Muscle of arm (tissue), 12 donors: ENCODE measurements around the gene ATP1B2. TPM values are rescaled to one million over a fixed set of nuclear protein-coding genes. Genes with fewer than 3 reads are reported as not detected.

Experiments used
- DNase-seq: peaks from one replicate; pipeline ENCODE4 v3.0.0-alpha.2; 2013
- polyA plus RNA-seq, 12 donors: library from polyadenylated mRNA; unstranded; fragments of 120-200 nt; gene quantifications; one replicate each; pipeline ENCODE4 v1.2.1, GENCODE V29; 2013; ENCODE audit not compliant: insufficient read length in 12 of 12

ATP1B2 gene
- polyA plus RNA-seq, 12 donors, result 15.8 to 39.9 (median 26.1) TPM; not detected in 1

DNA sequence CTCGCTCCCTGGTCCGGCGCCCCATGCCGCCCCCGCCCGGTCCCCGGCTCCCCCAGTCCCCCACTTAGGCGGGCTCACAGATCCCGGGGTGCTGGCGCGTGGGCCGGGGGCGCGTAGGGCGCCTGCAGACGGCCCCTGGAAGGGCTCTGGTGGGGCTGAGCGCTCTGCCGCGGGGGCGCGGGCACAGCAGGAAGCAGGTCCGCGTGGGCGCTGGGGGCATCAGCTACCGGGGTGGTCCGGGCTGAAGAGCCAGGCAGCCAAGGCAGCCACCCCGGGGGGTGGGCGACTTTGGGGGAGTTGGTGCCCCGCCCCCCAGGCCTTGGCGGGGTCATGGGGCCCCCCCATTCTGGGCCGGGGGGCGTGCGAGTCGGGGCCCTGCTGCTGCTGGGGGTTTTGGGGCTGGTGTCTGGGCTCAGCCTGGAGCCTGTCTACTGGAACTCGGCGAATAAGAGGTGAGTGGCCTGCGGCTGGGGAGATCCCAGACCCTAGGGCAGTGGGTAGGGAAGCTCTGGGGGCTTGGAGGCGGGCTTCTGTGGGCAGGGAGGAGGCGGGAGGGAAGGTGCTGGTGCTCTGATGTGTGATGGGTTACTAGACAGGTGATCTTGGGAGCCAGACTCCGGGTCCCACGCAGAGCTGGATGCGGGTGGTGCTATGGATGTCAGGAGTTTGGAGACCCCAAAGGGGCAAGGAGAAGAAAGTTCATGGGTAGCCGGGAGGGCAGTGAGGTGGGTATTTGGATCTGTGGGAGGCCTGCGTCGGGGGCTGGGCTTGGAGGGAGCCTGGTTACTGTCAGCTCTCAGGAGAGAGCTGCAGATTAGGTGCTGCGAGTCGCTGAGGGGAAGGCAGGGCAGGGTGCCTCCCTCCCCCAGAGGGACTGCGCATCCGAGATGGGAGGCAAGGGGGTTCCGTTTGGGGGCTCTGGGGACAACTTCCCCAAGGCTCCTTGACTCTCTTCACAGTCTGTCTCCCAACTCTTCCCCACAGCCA, 54.8 kb downstream of the ATP1B2 start:
- DNase-seq, result no peak

GRCh38 chr17:7706631-7707354, 56.1 kb downstream of the ATP1B2 start:
- no peak for DNase-seq

Other genes starting within 250 kb of the ATP1B2 start
- 10 to 100 TPM in 11 of 12 donors, not detected in 1; 45.1 to 67.7 (median 49.8) TPM for gene TMEM256, start 246.8 kb upstream of the ATP1B2 start, polyA plus RNA-seq
- gene NLGN2, start 243.1 kb upstream of the ATP1B2 start, polyA plus RNA-seq, result 10 to 100 TPM in 11 of 12 donors, not detected in 1; 17.0 to 37.6 (median 24.5) TPM
- not detected for gene SPEM1, start 230.6 kb upstream of the ATP1B2 start, polyA plus RNA-seq
- not detected for gene SPEM2, start 225.3 kb upstream of the ATP1B2 start, polyA plus RNA-seq
- gene SPEM3, start 222.1 kb upstream of the ATP1B2 start, polyA plus RNA-seq, result not detected
- 1 to 10 TPM in 3 of 12 donors, under 1 TPM in 7, not detected in 2; 0.62 to 2.2 (median 0.86) TPM for gene TMEM102, start 215.5 kb upstream of the ATP1B2 start, polyA plus RNA-seq
- 10 to 100 TPM in 1 of 12 donors, 1 to 10 TPM in 9, under 1 TPM in 1, not detected in 1; 0.97 to 15.9 (median 2.4) TPM for gene FGF11, start 211.4 kb upstream of the ATP1B2 start, polyA plus RNA-seq
- gene CHRNB1, start 205.9 kb upstream of the ATP1B2 start, polyA plus RNA-seq, result 10 to 100 TPM in 11 of 12 donors, not detected in 1; 35.1 to 91.7 (median 79.7) TPM
- 10 to 100 TPM in 11 of 12 donors, not detected in 1; 20.6 to 54.7 (median 24.4) TPM for gene ZBTB4, start 171.3 kb upstream of the ATP1B2 start, polyA plus RNA-seq
- gene SLC35G6, start 169.5 kb upstream of the ATP1B2 start, polyA plus RNA-seq, result under 1 TPM in 9 of 12 donors, not detected in 3; 0.08 to 0.65 (median 0.29) TPM
- gene POLR2A, start 166.6 kb upstream of the ATP1B2 start, polyA plus RNA-seq, result 100 to 1,000 TPM in 2 of 12 donors, 10 to 100 TPM in 10; 42.7 to 443 (median 60.3) TPM
- 10 to 100 TPM in 11 of 12 donors, not detected in 1; 18.6 to 34.0 (median 24.7) TPM for gene TNFSF12, start 101.9 kb upstream of the ATP1B2 start, polyA plus RNA-seq
- 10 to 100 TPM in 1 of 12 donors, 1 to 10 TPM in 10, not detected in 1; 2.8 to 21.1 (median 4.4) TPM for gene TNFSF13, start 92.2 kb upstream of the ATP1B2 start, polyA plus RNA-seq
- gene SENP3, start 89.0 kb upstream of the ATP1B2 start, polyA plus RNA-seq, result 10 to 100 TPM in 11 of 12 donors, not detected in 1; 30.8 to 61.1 (median 43.5) TPM
- 100 to 1,000 TPM in 1 of 12 donors, 10 to 100 TPM in 10, not detected in 1; 16.8 to 222 (median 25.6) TPM for gene CD68, start 71.3 kb upstream of the ATP1B2 start, polyA plus RNA-seq
- 10 to 100 TPM in 11 of 12 donors, not detected in 1; 26.7 to 60.9 (median 46.7) TPM for gene MPDU1, start 67.1 kb upstream of the ATP1B2 start, polyA plus RNA-seq
- 10 to 100 TPM in 1 of 12 donors, 1 to 10 TPM in 9, not detected in 2; 1.3 to 12.9 (median 1.8) TPM for gene SOX15, start 60.8 kb upstream of the ATP1B2 start, polyA plus RNA-seq
- 10 to 100 TPM in 11 of 12 donors, not detected in 1; 30.5 to 71.8 (median 37.0) TPM for gene FXR2, start 36.0 kb upstream of the ATP1B2 start, polyA plus RNA-seq
- gene SAT2, start 23.1 kb upstream of the ATP1B2 start, polyA plus RNA-seq, result 10 to 100 TPM in 11 of 12 donors, not detected in 1; 44.5 to 83.2 (median 68.8) TPM
- gene SHBG, start 20.8 kb upstream of the ATP1B2 start, polyA plus RNA-seq, result 1 to 10 TPM in 7 of 12 donors, under 1 TPM in 3, not detected in 2; 0.60 to 2.1 (median 1.2) TPM
- 100 to 1,000 TPM in 1 of 12 donors, 10 to 100 TPM in 11; 32.5 to 874 (median 37.6) TPM for gene TP53, start 36.6 kb downstream of the ATP1B2 start, polyA plus RNA-seq
- 1 to 10 TPM in 11 of 12 donors, not detected in 1; 5.1 to 9.9 (median 7.5) TPM for gene WRAP53, start 37.6 kb downstream of the ATP1B2 start, polyA plus RNA-seq
- 10 to 100 TPM in 2 of 12 donors, 1 to 10 TPM in 9, not detected in 1; 3.2 to 15.0 (median 6.0) TPM for gene EFNB3, start 54.3 kb downstream of the ATP1B2 start, polyA plus RNA-seq
- gene DNAH2, start 66.8 kb downstream of the ATP1B2 start, polyA plus RNA-seq, result 10 to 100 TPM in 2 of 12 donors, 1 to 10 TPM in 9, not detected in 1; 2.3 to 13.6 (median 3.8) TPM
- 10 to 100 TPM in 11 of 12 donors, not detected in 1; 10.9 to 26.5 (median 14.6) TPM for gene KDM6B, start 183.3 kb downstream of the ATP1B2 start, polyA plus RNA-seq
- gene TMEM88, start 204.1 kb downstream of the ATP1B2 start, polyA plus RNA-seq, result 10 to 100 TPM in 11 of 12 donors, not detected in 1; 14.1 to 29.0 (median 20.2) TPM
- 10 to 100 TPM in 11 of 12 donors, not detected in 1; 34.8 to 74.9 (median 41.8) TPM for gene NAA38, start 206.6 kb downstream of the ATP1B2 start, polyA plus RNA-seq
- 10 to 100 TPM in 4 of 12 donors, 1 to 10 TPM in 7, not detected in 1; 6.7 to 14.1 (median 8.7) TPM for gene CYB5D1, start 207.1 kb downstream of the ATP1B2 start, polyA plus RNA-seq
- 100 to 1,000 TPM in 2 of 12 donors, 10 to 100 TPM in 9, not detected in 1; 56.4 to 524 (median 74.2) TPM for gene CHD3, start 237.9 kb downstream of the ATP1B2 start, polyA plus RNA-seq